ENCODE results near the gene HAUS1.

GRCh38 chr18:46084431-46084830, 19.8 kb upstream of the HAUS1 start:
- TF ChIP-seq CTCF (IDR thresholded peaks at IDR 0.05) (no peak), POLR2A (IDR thresholded peaks at IDR 0.05) (no peak)
